HG02571 (cell line): ENCODE data around the gene GALNT2.

ENCODE experiments used
- ATAC-seq: cut with Tn5 transposase; IDR thresholded peaks from one replicate; pipeline ENCODE4 v1.9.1; 2021; ENCODE audit warnings: mild to moderate bottlenecking, moderate library complexity; ENCODE audit not compliant: unreplicated experiment

GALNT2 gene

GRCh38 chr1:230310381-230311163 lies 243.5 kb downstream of the GALNT2 start:
- ATAC-seq, result peak; percentile 47

GRCh38 chr1:230312676-230313075 lies 245.6 kb downstream of the GALNT2 start:
- ATAC-seq, result no peak

- ATAC-seq, result no peak
These were observed 246.6 kb downstream of the GALNT2 start for GRCh38 chr1:230313453-230314141.

GRCh38 chr1:230314142-230314470 lies 247.1 kb downstream of the GALNT2 start:
- no peak for ATAC-seq

- no peak for ATAC-seq
These were observed 248.1 kb downstream of the GALNT2 start for GRCh38 chr1:230315099-230315498.

- ATAC-seq, result no peak
These were observed 250.1 kb downstream of the GALNT2 start for GRCh38 chr1:230316864-230317745.

- no peak for ATAC-seq
These were observed 251.1 kb downstream of the GALNT2 start for GRCh38 chr1:230317823-230318819.

- no peak for ATAC-seq
These were observed 252.1 kb downstream of the GALNT2 start for GRCh38 chr1:230319014-230319747.

GRCh38 chr1:230320804-230321203 lies 253.8 kb downstream of the GALNT2 start:
- ATAC-seq, result no peak

GRCh38 chr1:230321341-230321740 lies 254.3 kb downstream of the GALNT2 start:
- no peak for ATAC-seq

- no peak for ATAC-seq
These were observed 254.8 kb downstream of the GALNT2 start for GRCh38 chr1:230321741-230322420.

GRCh38 chr1:230322421-230322756 lies 255.4 kb downstream of the GALNT2 start:
- no peak for ATAC-seq

GRCh38 chr1:230322967-230323547 lies 256.0 kb downstream of the GALNT2 start:
- no peak for ATAC-seq

- no peak for ATAC-seq
These were observed 256.6 kb downstream of the GALNT2 start for GRCh38 chr1:230323686-230324085.

- ATAC-seq, result no peak
These were observed 260.2 kb downstream of the GALNT2 start for GRCh38 chr1:230326971-230327891.

- no peak for ATAC-seq
These were observed 260.9 kb downstream of the GALNT2 start for GRCh38 chr1:230327892-230328284.

GRCh38 chr1:230328342-230329015 lies 261.4 kb downstream of the GALNT2 start:
- no peak for ATAC-seq
